Amygdala (tissue), 56 donors: ENCODE measurements around the gene SLC5A4.
A peak's percentile ranks its signal among the peaks of the same experiment; 100 is the strongest.
"Not testable (repeated sequence)": the region's sequence is repeated elsewhere in the genome, so short reads cannot be mapped to it uniquely, and the experiment has no call there.

Experiments
- DNase-seq, 56 donors: peaks; one replicate each; lab custom pipeline; 2025; lab: John Stamatoyannopoulos, UW

The SLC5A4 gene

GRCh38 chr22:32255217-32255616 is at the start of gene SLC5A4:
SLC5A4 (minus strand) TSS chr22:32255347; CDS start chr22:32255329, 18 bp downstream.
- no peak for DNase-seq

GRCh38 chr22:32293921-32294320 is 38.8 kb upstream of the SLC5A4 start:
- DNase-seq: not testable (repeated sequence)

GRCh38 chr22:32286290-32286840 is 31.2 kb upstream of the SLC5A4 start:
- DNase-seq: no peak

- peak in 30 of 56 donors; percentile 4 to 80 (median 37) for DNase-seq
Observed at GRCh38 chr22:32281072-32281471, 25.9 kb upstream of the SLC5A4 start.

- DNase-seq: not testable (repeated sequence)
Observed at GRCh38 chr22:32275353-32275752, 20.2 kb upstream of the SLC5A4 start.

- DNase-seq: no peak
Observed at GRCh38 chr22:32271389-32271788, 16.2 kb upstream of the SLC5A4 start.

- DNase-seq: no peak
Observed at GRCh38 chr22:32270641-32271369, 15.7 kb upstream of the SLC5A4 start.

- no peak for DNase-seq
Observed at GRCh38 chr22:32269316-32269715, 14.2 kb upstream of the SLC5A4 start.

- no peak for DNase-seq
Observed at GRCh38 chr22:32267011-32267410, 11.9 kb upstream of the SLC5A4 start.

- DNase-seq: peak in 41 of 56 donors; percentile 5 to 84 (median 38)
Observed at GRCh38 chr22:32265882-32266767, 11.0 kb upstream of the SLC5A4 start.

GRCh38 chr22:32263678-32264077 is 8.5 kb upstream of the SLC5A4 start:
- not testable (repeated sequence) for DNase-seq

- DNase-seq: no peak
Observed at GRCh38 chr22:32261306-32261705, 6.2 kb upstream of the SLC5A4 start.

- DNase-seq: no peak
Observed at GRCh38 chr22:32258791-32259190, 3.6 kb upstream of the SLC5A4 start.

GRCh38 chr22:32255726-32256125 is 579 bp upstream of the SLC5A4 start:
- no peak for DNase-seq

- no peak for DNase-seq
Observed at GRCh38 chr22:32249231-32249630, 5.9 kb downstream of the SLC5A4 start.

- DNase-seq: no peak
Observed at GRCh38 chr22:32248276-32248675, 6.9 kb downstream of the SLC5A4 start.

- no peak for DNase-seq
Observed at GRCh38 chr22:32246166-32246565, 9.0 kb downstream of the SLC5A4 start.

- DNase-seq: no peak
Observed at GRCh38 chr22:32245042-32245441, 10.1 kb downstream of the SLC5A4 start.

GRCh38 chr22:32244547-32244946 is 10.6 kb downstream of the SLC5A4 start:
- DNase-seq: no peak

GRCh38 chr22:32240461-32240860 is 14.7 kb downstream of the SLC5A4 start:
- DNase-seq: no peak

GRCh38 chr22:32237906-32238305 is 17.2 kb downstream of the SLC5A4 start:
- DNase-seq: no peak
